WI38 (cell line): ENCODE measurements around the gene SH3BP2.

Experiments
- H3K4me3 ChIP-seq: 2 replicates; pipeline ENCODE4 v1.5.1; 2011; ENCODE audit warnings: low read depth, mild to moderate bottlenecking, control low read depth, low read length
- CTCF ChIP-seq: IDR thresholded peaks from 2 replicates; pipeline ENCODE4 v1.5.1; 2012; ENCODE audit warnings: low read depth, mild to moderate bottlenecking, control low read depth, low read length

The SH3BP2 gene

DNA sequence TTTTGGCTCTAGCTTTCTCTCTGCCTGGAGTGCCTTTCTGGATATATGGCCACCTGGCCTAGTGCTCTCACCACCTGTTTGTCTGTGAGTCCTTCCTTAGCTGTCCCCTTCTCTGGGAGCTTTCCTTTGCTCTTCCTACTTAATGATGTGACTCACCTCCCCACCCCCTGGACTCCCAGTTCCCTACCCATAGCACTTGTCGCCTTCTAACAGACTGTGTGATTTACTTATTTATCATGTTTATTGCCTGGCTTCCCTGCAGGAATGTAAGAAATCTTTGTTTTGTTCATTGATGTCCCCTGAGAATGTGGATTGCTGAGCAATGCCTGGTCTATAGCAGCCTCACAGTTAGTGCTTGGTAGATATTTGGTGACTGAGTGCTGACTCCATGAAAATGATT, 69.6 kb downstream of the SH3BP2 start:
- TF ChIP-seq CTCF, result no peak
- no peak overlapping the region for H3K4me3 ChIP-seq

GRCh38 chr4:2863649-2864048, 70.8 kb downstream of the SH3BP2 start:
- H3K4me3 ChIP-seq, result no peak overlapping the region
- no peak for TF ChIP-seq CTCF

DNA sequence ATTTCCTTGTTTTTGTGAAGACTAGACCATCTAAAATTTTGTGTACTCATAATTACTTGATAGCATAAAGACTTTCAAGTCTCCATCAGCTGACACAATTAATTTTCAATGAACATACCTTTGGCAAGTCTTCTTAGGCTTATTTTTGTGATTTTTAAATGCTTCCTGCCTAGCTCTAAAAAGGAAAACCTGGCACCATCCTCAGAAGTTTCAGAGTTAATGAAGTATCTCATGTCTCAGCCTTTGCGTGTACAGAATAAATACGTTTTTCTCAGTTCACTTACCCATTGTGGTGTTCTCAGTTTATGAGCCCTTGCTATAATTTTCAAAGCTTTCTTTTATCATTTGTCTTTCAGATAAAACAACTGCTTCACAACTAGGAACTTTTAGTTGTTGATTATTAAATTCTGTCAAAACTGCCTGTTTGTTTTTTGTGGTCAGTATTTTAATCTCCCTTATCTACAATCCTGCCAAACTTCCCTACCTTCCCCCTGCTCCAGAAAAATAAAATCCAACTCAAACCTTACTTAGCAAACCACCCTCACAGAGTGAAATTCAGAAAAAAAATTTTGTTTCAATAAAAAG, 72.4 kb downstream of the SH3BP2 start:
- no peak for TF ChIP-seq CTCF
- H3K4me3 ChIP-seq, result no peak overlapping the region

DNA sequence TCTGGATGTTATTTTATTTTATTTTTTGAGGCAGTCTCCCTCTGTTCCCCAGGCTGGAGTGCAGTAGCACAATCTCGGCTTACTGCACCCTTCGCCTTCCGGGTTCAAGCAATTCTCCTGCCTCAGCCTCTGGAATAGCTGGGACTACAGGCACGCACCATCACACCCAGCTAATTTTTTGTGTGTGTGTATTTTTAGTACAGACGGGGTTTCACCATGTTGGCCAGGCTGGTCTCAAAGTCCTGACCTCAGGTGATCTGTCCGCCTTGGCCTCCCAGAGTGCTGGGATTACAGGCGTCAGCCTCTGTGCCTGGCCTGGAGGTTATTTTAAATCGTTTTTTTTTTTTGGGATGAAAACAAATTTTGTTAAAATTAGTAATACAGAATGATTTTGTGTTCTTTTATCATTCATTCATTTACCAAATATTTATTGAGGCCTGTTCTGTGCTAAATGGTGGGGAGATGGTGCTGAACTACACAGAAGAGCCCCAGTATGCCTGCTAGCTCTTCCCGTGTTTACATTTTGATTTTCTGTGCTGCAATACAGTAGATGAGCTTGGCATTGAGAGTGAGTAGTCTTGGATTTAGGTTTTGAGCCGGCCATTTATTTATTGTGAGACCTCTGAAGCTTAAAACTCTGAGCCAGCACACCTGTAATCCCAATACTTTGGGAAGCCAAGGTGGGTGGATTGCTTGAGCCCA, 73.4 kb downstream of the SH3BP2 start:
- H3K4me3 ChIP-seq, result no peak overlapping the region
- TF ChIP-seq CTCF, result no peak

GRCh38 chr4:2866891-2867290, 74.0 kb downstream of the SH3BP2 start:
- no peak overlapping the region for H3K4me3 ChIP-seq
- TF ChIP-seq CTCF, result no peak

DNA sequence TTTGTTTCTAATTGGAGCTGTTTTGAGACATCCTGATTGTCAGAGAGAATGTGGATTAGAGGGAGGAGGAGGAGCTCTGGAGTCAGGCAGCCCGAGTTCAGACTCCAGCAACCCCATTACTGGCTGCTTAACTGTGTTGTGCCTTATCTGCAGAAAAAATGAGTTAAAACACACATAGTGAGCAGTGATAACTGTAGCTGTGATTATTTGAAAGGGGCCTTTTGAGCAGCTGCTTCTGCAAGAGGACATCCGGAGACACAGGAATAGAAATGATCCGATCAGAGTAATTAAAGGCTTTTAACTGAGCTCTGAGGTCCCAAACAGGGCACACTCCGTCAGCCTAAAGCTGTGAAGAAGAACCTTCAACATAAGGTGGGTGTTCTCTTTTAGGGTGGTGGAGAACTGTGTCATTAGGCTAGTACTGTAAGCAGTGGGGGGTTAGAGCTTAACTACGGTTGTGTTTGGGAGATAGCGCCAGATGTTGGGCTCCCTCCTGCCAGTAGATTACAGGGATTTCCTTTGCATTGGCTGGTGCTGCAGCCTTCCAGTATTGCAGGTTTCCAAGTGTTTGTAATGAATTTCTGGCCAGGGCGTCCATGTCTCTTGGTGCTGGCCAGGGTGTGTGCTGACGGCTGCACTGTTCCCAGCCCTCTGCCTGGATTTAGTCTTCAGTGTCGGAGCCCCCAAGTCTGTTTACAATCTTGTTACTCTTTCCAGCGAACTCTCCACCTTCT, 75.0 kb downstream of the SH3BP2 start:
- peak overlapping the region; percentile 29 for H3K4me3 ChIP-seq
- TF ChIP-seq CTCF, result no peak
